HG02885 (cell line): Measurements from ENCODE around the gene BARD1.
A peak's percentile ranks its signal among the peaks of the same experiment; 100 is the strongest.
"Not testable (repeated sequence)": the region's sequence is repeated elsewhere in the genome, so short reads cannot be mapped to it uniquely, and the experiment has no call there.

ENCODE experiments used
- ATAC-seq: cut with Tn5 transposase; IDR thresholded peaks from one replicate; pipeline ENCODE4 v1.9.1; 2021; ENCODE audit warnings: mild to moderate bottlenecking; ENCODE audit not compliant: unreplicated experiment, poor library complexity

The BARD1 gene

DNA sequence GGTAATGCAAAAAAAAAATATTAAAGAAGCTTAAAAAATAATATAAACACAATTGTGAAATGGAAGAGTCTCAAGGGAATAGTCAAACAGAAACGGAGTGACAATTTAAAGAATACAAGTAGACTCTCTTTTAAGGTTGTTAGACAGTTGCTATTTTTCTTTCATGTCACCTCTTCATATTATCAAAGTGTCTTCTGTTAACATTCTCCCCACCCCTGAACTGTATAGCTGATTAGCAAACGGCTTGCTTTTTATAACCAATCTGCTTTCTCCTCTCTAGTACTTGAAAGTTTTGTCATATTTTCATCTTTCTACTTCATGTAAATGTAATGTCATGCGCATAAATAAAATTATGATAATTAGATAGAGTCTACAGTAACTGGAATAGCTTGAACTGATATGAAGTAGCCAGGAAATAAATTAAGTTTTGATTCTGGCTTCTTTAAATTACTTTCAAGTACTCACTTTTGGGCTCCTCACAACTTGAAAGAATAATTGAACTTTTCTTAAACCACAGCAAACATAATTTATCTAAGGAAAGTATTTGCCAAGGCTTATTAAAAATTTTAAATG lies 37.0 kb downstream of the BARD1 start:
- ATAC-seq: no peak

DNA sequence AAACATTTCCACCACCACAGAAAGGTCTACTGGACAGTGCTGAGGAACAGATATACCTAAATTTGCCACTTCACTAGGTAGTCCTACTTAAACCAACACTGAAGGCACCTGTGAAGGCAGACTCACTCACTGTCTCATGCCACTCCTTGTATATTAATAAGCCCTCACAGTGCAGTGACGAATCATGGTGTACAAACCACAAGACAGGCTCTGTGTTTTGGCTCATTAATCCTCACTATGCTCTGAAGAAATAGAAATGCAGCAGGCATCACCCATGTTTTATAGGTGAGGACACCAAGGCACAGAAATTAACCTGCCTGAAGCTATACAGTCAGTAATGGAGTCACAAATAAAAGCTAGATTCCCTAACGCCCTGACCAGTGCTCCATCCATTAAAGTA lies 44.3 kb downstream of the BARD1 start:
- ATAC-seq: no peak

DNA sequence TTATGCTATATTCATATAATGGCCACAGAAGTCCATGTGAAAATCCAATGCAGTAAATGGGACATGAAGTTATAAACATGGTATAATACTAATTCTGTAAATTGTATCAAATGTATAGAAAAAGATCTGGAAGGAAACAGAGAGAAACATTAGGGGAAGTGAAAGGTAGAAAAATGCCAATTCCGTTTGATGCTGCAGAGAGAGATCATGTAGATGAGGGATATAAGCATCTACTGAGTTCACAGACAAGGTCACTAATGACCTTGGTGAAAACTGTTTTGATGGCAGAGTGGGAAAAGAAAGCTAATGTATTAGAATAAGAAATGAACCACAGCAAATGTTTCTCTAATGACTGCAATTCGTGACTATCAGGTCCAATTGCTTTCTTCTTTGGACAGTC lies 56.0 kb downstream of the BARD1 start:
- no peak for ATAC-seq

DNA sequence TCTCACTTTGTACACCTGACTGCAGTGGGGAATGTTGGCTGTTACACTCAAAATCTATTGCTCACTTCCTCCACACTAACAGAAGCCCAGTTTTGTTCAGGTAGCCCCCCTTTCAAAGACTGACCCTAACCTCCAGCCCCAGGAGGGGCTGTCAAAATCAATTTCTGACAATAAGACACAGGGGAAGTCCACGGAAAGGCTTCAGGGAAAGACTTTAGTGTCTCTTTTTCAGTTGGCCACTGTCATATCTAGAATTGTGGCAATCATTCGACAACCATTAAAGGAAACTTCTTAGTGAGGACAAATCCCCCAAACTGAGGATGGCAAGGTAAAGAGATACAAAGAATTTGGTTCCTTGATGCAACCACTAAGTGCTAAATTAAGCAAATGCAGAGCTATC lies 59.0 kb downstream of the BARD1 start:
- ATAC-seq: peak; percentile 41

DNA sequence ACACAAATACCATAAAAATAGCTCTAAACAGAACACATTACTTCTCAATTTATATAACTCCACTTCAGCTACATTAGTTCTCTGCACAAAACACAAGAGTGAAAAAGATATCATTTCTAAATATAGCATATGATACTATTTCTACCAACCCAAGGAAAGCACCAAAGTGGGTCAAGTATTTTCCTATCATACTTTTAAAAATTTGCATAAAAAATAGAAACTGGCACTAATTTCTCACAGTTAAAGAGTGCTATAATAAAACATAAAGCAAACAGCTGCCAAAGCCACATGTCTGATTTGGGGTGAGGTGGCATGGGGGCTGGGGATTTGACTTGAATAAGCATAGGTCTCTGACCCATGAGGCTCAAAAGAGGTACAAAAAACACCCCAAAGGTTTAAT lies 61.5 kb downstream of the BARD1 start:
- no peak for ATAC-seq

DNA sequence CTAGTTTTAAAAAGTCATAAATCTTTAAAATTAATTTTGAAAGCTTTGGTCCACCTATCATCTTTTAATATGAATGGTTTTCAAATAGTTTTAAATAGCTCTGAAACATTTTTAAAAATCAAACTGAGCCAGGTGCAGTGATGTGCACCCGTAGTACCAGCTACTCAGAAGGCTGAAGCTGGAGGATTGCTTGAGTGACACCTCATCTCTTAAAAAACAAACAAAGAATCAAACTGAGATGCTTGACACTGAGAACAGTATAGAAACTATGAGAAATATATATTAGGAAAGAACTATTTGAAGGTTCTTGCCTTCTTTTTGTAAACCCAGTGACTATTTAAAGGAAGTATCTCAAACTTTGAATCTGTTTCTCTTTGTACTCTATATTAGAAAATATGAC lies 67.4 kb downstream of the BARD1 start:
- ATAC-seq: peak; percentile 31

DNA sequence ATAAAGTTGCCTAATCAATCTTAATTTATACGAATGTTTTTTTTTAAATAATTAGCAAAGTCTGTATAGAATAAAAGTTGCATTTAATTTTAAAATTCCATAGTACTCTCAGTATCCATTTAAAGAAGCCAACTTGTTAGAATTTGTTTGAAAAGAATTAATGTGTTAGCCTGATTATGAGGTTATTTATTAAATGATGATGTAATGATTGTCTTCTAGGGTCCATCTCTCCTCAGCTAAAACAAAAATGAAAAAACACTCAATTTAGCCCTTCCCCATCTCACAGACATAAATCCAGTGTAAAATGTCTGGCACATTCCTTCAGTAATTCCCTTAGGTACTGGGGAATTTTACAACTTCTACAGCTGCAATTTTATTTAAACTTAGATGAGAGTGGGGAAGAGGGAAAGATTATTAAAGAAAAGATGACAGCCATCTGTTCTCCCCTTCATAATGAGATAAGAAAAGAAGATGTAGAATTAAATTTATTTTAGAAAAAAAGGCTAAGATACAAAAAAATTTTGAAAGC lies 68.6 kb downstream of the BARD1 start:
- no peak for ATAC-seq

DNA sequence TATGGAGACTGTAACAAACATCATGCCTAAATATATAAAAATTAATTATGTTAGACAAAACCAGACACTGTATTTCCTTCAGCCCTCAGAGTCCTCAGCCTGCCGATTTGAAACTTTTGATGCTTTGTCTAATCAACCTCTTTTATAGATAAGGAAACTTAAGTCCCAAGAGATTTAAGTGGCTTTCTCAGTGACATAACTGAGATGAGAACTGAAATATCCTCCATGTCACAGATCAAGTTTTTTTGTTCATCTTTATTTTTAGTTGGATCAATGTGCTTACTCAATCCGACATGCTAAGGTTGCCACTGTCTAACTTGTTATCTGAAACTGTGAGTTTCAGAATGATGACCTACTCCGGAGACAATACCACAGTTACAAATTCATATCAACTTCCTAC lies 72.3 kb downstream of the BARD1 start:
- peak; percentile 98 for ATAC-seq

DNA sequence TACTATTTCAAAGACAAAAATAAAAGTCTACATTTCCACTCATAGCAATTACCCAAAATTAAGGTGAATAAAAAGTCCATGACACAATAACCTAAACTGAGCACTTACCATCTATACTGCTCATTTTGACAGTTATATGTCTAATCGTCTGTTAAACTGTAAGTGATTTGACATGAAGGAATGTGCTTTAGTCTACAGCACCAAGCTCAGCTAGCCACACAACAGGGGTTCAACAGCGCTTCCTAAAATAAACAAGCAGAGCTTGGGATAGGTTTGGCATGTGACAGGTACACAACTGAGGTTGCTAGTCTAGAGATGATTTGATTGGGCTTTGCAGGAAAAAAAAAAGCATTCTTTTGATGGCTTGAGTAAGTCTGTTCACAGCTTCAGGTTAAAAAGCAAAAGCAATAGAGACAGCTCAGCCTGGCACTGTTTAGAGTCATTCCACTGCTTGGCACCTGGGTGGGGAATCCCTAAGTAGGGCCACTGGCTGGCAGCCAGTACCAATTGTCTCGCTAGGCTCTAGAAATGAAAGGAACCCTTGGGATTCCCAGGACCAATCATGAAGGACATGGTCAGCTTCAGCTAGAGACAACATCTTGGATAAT lies 78.6 kb downstream of the BARD1 start:
- no peak for ATAC-seq

DNA sequence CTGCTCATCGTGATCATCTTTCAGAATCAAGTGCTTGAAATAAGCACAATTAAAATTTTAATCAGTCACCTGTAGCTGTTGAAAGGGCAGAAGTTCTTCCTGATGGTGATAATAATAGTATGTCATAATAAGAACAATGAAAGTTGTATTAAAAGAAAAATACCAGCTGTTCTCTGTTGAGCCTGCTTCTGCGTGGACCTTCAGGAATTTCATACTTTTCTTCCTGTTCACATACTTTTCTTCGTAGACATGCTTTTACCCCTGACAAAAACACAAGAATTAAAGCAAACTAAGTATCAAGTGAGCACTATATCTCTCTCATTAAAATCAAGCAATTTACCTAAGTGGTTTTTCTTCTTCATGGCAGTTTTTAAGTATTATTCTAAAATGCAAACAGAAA lies 79.2 kb downstream of the BARD1 start:
- ATAC-seq: no peak

DNA sequence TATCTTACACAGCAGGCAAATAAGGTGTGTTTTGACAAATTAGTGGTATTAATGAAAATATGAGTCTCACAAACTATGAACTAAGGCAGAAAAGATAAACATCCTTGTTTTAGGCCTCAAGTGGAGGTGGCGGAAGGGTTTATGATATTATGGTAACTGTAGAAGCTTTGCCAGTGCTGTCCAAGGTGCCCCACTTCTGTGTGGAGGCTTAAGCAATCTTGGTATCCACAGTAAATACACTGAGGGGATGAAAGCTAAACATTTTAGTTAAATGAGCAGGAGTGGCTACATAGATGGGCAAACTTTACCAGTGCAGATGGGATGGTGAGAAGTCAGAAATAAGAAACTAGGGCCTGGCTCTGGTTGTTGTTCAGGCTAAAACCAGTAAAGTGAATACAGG lies 84.7 kb downstream of the BARD1 start:
- no peak for ATAC-seq

DNA sequence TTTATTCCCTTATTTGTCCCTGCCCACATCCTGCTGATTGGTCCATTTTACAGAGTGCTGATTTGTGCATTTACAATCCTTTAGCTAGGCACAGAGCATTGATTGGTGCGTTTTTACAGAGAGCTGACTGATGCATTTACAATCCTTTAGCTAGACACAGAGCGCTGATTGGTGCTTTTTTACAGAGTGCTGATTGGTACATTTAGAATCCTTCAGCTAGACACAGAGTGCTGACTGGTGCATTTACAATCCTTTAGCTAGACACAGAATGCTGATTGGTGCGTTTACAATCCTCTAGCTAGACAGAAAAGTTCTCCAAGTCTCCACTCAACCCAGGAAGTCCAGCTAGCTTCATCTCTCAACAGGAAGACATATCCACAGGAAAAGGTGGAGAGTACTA lies 91.6 kb downstream of the BARD1 start:
- not testable (repeated sequence) for ATAC-seq

DNA sequence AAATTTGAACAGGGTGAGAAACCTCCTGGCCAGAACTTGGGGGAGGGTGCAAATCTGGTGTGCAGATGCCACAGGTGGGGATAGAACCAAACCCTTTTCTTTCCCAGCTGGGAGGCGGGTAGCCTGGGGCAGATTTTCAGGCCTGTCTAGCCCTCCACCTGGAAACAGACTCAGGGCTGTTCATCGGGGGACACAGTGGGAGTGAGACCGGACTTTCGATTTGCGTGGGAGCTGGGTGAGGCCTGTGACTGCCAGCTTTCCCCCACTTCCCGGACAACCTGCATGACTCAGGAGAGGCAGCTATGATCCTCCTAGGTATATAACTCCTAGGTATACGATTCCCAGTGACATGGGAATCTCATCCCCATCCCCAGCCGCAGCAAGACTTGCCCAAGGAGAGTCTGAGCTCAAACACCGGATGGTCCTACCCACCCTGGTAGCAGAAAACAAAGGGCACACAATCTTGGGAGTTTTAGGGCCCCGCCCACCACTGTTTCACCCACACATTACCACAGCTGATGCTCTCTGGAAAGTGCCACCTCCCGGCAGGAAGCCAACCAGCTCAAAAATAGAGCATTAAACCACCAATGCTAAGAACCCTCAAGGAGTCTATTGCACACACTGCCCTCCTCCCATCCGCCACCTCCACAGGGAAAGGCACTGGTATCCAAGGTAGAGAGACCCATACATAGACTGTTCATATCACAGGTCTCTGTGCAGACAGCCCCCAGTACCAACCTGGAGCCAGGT lies 92.5 kb downstream of the BARD1 start:
- no peak for ATAC-seq

DNA sequence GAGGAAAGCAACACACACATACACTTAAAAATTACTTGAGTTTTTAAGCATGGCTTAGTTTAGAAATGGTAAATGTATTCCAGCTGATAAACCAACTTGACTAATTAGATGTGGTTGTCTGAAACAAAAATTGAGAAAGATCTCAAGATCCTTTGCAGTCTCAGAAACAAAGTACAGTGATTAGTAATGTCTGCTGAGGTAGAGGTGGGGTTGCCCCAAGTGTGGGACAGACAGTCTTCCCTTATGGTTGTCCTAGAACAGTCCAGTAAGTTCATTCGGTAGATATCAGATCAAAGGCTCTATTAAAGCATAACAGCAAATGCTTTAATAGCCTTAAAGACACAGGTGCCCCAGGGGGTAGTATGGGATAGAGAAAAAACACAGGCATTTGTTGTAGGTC lies 94.5 kb downstream of the BARD1 start:
- ATAC-seq: no peak

DNA sequence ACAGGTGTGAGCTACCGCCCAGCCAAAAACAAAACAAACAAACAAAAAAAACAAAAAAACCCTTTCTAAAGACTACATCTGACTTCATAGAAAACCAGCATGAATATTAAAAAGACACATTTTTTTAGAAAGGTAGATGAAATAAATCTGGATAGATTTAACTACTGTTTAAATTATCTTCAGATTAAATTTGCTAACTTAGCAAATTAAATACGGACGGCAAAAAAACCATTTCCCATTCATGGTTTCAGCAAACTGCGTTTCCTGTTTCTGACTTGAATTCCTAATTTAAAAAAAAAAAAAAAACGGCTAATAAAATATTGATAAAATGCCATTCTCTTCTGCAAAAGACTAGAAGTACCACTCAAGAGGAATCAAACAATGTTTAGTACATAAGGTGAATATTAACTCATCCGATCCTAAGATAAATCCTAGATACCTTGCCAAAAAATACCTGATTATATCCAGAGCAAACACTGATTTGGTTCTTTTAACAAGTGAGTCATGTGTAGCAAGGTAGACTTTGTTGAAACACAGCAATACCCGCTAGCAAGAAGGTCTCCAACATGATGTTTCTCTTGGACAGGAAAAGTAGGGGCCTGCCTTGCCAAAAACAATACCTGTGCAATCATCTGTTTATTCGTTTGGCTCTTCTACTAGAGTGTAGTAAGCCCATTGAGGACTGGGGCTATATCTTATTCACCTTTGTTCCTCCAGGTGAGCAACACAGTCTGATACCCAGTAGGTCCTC lies 96.2 kb downstream of the BARD1 start:
- ATAC-seq: no peak

DNA sequence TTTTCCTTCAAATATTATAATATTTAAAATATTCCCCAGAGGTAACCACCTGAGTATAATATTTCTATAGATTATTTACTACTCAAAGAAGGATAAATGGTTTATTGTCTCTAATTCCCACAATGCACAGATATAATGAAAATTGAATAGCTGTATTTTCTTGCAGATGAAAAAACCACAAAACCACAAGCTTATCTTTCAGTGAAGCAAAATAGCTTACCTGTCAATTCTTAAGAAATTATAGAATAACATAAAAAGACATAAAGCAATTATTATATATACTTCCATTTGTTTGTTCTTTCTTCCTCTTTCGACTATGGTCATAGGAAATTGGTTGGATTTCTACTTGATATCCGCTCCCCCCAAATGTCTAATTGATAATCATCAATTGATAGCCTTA lies 98.8 kb downstream of the BARD1 start:
- ATAC-seq: no peak

DNA sequence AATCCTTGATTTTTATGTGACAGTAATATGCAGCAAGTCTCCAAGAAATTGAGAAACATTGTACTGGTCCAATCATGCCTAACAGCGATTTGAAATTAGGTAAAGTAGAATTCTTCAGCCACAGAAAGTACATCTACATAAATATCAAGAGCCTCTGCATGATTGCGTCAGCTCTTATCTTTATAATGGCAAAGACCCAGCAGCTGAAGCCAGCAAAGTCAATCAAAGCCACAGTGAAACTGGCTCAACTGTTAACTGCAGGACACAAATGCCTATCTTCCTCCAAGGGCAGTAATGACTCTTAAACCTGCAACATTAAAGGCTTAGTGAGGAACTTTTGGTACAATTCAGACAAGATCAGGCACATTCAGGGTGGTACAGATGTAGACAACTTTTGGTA lies 102.5 kb downstream of the BARD1 start:
- ATAC-seq: no peak

DNA sequence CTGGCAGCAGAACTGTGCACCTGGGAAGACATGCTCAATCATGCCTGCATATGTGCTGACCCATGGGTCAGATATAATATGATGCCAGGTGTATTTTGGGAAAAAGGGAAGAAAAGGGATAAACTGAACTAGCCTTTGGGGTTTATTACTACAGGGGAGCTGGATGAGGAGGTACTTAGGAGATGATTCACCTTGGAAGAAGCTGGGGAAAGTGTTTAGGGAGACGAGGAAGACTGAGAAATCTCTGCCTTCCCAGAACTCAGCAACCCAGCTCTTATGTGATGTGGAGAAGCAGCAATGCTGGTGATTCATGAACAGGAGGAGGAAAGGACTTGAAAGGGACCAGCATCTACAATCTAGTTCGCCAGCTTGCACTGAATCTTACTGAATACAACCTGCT lies 110.2 kb downstream of the BARD1 start:
- no peak for ATAC-seq

DNA sequence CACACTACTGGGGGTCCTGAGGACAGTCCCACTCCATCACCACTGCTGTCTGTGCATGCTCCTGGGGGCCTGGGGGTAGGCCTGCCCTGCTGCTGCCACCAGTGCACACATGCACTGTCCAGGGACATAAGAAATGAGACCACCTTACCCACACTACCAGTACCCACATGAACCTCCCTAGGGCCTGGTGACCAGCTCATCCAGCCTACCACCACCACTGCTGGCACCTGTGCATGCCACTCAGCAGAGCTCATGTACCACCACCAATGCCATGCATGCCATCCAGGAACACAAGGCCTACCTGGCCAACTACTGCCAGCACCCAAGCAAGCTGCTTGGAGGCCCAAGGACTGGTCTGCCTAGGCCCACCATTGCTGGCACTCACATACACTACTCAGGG lies 112.8 kb downstream of the BARD1 start:
- ATAC-seq: no peak

DNA sequence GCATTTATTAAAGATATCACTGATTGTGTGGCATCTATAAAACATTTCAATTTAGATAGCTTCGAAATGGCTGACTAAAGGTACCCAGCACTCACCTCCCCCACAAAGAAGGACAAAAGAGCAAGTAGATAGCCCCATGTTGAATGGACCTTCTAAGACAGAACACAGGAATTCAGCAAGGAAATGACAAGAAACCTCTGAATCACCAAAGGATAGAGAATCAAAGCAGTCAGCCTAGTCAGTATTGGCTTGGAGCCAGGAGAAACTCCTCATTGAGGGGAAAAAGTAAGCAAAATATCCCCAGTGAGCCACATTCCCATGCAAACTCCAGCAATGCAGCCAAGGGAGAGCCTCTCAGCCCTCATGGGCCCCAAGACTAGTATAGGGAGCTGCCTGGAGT lies 113.7 kb downstream of the BARD1 start:
- ATAC-seq: no peak

DNA sequence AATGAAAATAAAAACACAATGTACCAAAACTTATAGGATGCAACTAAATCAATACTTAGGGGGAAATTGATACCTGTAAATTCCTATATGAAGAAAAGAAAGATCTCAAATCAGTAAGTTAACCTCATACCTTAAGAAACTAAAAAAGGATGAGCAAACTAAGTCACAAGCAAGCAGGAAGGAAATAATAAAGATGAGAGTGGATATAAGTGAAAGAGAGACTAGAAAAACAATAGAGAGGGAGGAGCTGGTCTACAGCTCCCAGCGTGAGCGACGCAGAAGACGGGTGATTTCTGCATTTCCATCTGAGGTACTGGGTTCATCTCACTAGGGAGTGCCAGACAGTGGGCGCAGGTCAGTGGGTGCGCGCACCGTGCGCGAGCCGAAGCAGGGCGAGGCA lies 125.9 kb downstream of the BARD1 start:
- ATAC-seq: peak; percentile 67
